ENCODE data around the gene MOB3B.
A peak's percentile ranks its signal among the peaks of the same experiment; 100 is the strongest.

MOB3B gene

DNA sequence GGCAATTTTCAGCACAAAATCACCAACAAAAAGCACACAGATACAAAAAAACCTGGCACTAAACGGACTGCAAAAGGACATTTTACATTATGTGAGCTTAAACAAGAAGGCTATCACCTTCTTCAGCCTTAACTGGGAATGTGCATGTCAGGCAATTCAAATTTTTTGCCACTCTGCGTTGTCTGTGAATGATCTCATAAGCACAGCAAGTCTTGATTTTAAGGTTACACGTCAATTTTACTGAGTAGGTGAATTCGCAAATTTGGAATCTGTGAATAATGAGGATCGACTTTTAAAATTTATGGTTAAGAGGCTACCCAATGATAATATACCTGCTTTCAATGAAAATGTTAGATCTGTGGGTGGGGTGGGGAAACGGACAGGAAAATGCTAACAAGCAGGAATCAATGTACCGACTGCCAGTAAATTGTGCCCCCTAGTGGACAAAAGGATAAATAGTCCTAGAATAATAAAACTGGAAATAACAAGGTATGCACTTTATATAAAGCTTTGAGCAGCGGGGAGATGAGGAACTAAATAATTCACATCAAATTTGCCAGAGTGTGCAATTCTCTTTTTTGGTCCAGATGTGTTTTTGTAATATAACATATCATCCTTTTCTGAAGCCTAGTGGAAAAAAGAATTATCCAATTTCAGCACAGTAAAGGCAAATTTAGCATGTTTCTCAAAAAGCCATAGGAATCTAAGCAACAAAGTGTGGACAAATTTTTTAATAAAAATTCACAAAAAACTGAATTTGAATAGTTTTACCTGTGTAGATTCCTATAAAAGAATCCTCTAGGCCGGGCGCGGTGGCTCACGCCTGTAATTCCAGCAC lies 253.2 kb downstream of the MOB3B start:
- no peaks in the 10 kb centered on the region for H3K36me3 ChIP-seq
- H3K4me3 ChIP-seq (ENCODE audit: low read depth in 1 of 2, low read length in 1 of 2), result no peak overlapping the region
- H3K27ac ChIP-seq, result no peak overlapping the region
- peaks cover 5% of the 10 kb centered on the region for H3K27me3 ChIP-seq
- TF ChIP-seq, protein P1, sequence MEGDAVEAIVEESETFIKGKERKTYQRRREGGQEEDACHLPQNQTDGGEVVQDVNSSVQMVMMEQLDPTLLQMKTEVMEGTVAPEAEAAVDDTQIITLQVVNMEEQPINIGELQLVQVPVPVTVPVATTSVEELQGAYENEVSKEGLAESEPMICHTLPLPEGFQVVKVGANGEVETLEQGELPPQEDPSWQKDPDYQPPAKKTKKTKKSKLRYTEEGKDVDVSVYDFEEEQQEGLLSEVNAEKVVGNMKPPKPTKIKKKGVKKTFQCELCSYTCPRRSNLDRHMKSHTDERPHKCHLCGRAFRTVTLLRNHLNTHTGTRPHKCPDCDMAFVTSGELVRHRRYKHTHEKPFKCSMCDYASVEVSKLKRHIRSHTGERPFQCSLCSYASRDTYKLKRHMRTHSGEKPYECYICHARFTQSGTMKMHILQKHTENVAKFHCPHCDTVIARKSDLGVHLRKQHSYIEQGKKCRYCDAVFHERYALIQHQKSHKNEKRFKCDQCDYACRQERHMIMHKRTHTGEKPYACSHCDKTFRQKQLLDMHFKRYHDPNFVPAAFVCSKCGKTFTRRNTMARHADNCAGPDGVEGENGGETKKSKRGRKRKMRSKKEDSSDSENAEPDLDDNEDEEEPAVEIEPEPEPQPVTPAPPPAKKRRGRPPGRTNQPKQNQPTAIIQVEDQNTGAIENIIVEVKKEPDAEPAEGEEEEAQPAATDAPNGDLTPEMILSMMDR (IDR thresholded peaks at IDR 0.05), result peak; percentile 68
- no peaks in the 10 kb centered on the region for H3K9me3 ChIP-seq
- H3K4me1 ChIP-seq (ENCODE audit: control insufficient read depth in 1 of 2, insufficient read depth in 1 of 2, low read depth in 1 of 2, low read length in 1 of 2), result no peaks in the 10 kb centered on the region
